B cell (primary cell): ENCODE data around the gene OSM. TPM values are rescaled to one million over a fixed set of nuclear protein-coding genes. Genes with fewer than 3 reads are reported as not detected.

Source experiments
- ATAC-seq: fragments of 200-7000 bp; cut with Tn5 transposase; one replicate; pipeline ENCODE4 v1.10.0; 2021; ENCODE audit warnings: low read depth, mild to moderate bottlenecking, moderate number of reproducible peaks, moderate library complexity
- CTCF ChIA-PET: fragments of 350-600 bp; sonication (Branson Sonifier 250); formaldehyde crosslinking; loops from one replicate; lab custom pipeline; 2021; ENCODE audit warnings: antibody characterized with exemption, inconsistent platforms; lab: Charles Lee
- POLR2A ChIA-PET: fragments of 350-600 bp; sonication (Branson Sonifier 250); formaldehyde crosslinking; loops from one replicate; lab custom pipeline; 2021; ENCODE audit warnings: antibody characterized with exemption; lab: Charles Lee
- DNase-seq: peaks from one replicate; pipeline ENCODE4 v3.0.0; 2013
- H2AFZ ChIP-seq: 2 replicates; pipeline ENCODE4 v1.6.1; 2012; ENCODE audit warnings: mild to moderate bottlenecking, low read depth, low read length; ENCODE audit not compliant: insufficient read depth, poor library complexity, severe bottlenecking
- H3K27ac ChIP-seq, 2 donors: 1 replicate in 1 of 2; 2 replicates in 1 of 2; pipeline ENCODE4 v1.5.1; 2012 to 2013; ENCODE audit warnings: low read length in 2 of 2, mild to moderate bottlenecking in 2 of 2, moderate library complexity in 1 of 2
- H3K27me3 ChIP-seq, 4 experiments: fragments of 200-600 bp in 1 of 4; sonication (generic) in 1 of 4; replicated peaks in 1 of 4; 1 replicate in 2 of 4; 2 replicates in 2 of 4; pipeline versions ENCODE4 v1.6.1 to v1.7.0; 2013 to 2016; ENCODE audit warnings: low read length in 3 of 4, mild to moderate bottlenecking in 2 of 4, mixed read lengths in 1 of 4, moderate library complexity in 1 of 4; ENCODE audit not compliant: insufficient read depth in 4 of 4, control insufficient read depth in 3 of 4; ENCODE audit errors: control extremely low read depth in 1 of 4
- H3K36me3 ChIP-seq, 2 experiments: replicated peaks in 1 of 2; 1 replicate in 1 of 2; 2 replicates in 1 of 2; pipeline versions ENCODE4 v1.6.1 to v1.7.1; 2013; ENCODE audit warnings: low read length in 1 of 2; ENCODE audit not compliant: insufficient read depth in 2 of 2, control insufficient read depth in 1 of 2; ENCODE audit errors: control extremely low read depth in 1 of 2, extremely low read depth in 1 of 2
- H3K4me1 ChIP-seq, 2 donors: fragments of 200-600 bp in 1 of 2; sonication (generic) in 1 of 2; 1 replicate in 1 of 2; 2 replicates in 1 of 2; pipeline versions ENCODE4 v1.5.1 to v1.6.1; 2013 to 2017; ENCODE audit warnings: low read length in 2 of 2; ENCODE audit not compliant: control insufficient read depth in 2 of 2, insufficient read depth in 2 of 2
- H3K4me2 ChIP-seq: replicated peaks from 2 replicates; pipeline ENCODE3; 2012; ENCODE audit warnings: mild to moderate bottlenecking, low read depth, low read length; ENCODE audit not compliant: poor library complexity, severe bottlenecking
- H3K4me3 ChIP-seq, 5 experiments: fragments of 200-600 bp in 1 of 5; sonication (generic) in 1 of 5; 1 replicate in 3 of 5; 2 replicates in 2 of 5; pipeline versions ENCODE4 v1.5.1 to v1.7.0; 2011 to 2016; ENCODE audit warnings: low read length in 4 of 5, mild to moderate bottlenecking in 4 of 5, low read depth in 2 of 5, control low read depth in 1 of 5, moderate library complexity in 1 of 5; ENCODE audit not compliant: insufficient read depth in 1 of 5; ENCODE audit errors: control extremely low read depth in 1 of 5, extremely low read depth in 1 of 5
- H3K79me2 ChIP-seq: fragments of 200-600 bp; sonication (generic); one replicate; pipeline ENCODE4 v1.6.0; 2016; ENCODE audit warnings: low read length; ENCODE audit not compliant: control insufficient read depth, insufficient read depth
- H3K9ac ChIP-seq: fragments of 200-600 bp; sonication (generic); 2 replicates; pipeline ENCODE4 v1.6.1; 2017; ENCODE audit warnings: mild to moderate bottlenecking, low read length, moderate library complexity
- H3K9me3 ChIP-seq, 3 donors: one replicate each; pipeline versions ENCODE4 v1.6.1 to v1.7.1; 2013; ENCODE audit warnings: low read length in 2 of 3; ENCODE audit not compliant: control insufficient read depth in 2 of 3, insufficient read depth in 1 of 3; ENCODE audit errors: control extremely low read depth in 1 of 3
- H4K20me1 ChIP-seq: 2 replicates; pipeline ENCODE4 v1.6.0; 2012; ENCODE audit warnings: mild to moderate bottlenecking, low read length; ENCODE audit not compliant: insufficient read depth, control insufficient read depth, poor library complexity, severe bottlenecking
- H3K27ac Mint-ChIP-seq: one replicate; pipeline ENCODE4 v1.8.0; 2021; ENCODE audit warnings: mixed read lengths
- H3K27me3 Mint-ChIP-seq: one replicate; pipeline ENCODE4 v1.8.0; 2021; ENCODE audit warnings: mixed read lengths
- H3K4me1 Mint-ChIP-seq: one replicate; pipeline ENCODE4 v1.8.0; 2021; ENCODE audit warnings: mixed read lengths
- H3K4me3 Mint-ChIP-seq: one replicate; pipeline ENCODE4 v1.8.0; 2021; ENCODE audit warnings: mixed read lengths
- H3K9me3 Mint-ChIP-seq: one replicate; pipeline ENCODE4 v1.8.0; 2022; ENCODE audit warnings: mixed read lengths; ENCODE audit not compliant: insufficient read depth
- CTCF ChIP-seq: fragments of 200-600 bp; IDR thresholded peaks from one replicate; pipeline ENCODE4 v1.8.0; 2022; ENCODE audit warnings: antibody characterized with exemption, mild to moderate bottlenecking
- EZH2 ChIP-seq: IDR thresholded peaks from 2 replicates; pipeline ENCODE4 v1.6.1; 2012; ENCODE audit warnings: borderline replicate concordance, low read depth, mild to moderate bottlenecking, moderate library complexity, low read length; ENCODE audit not compliant: insufficient read depth, poor library complexity, severe bottlenecking
- WGBS: methylation state at CpG from one replicate; pipeline ENCODE4 v1.1.5; 2013; ENCODE audit warnings: missing lambda C conversion rate; ENCODE audit not compliant: insufficient coverage; 5-methylcytosine and 5-hydroxymethylcytosine counted together
- intact Hi-C: fragments of 100-400 bp; cut with micrococcal nuclease; formaldehyde crosslinking; loops from one replicate; pipeline ENCODE4 v1.10.0; 2022
- polyA plus RNA-seq: library from polyadenylated mRNA; depleted of rRNA; stranded (reverse); fragments of >200 nt; gene quantifications from 2 replicates; pipeline ENCODE4 v1.2.3, GENCODE V29; 2012
- total RNA-seq, 2 donors: library from RNA; stranded (reverse); fragments of 120-200 nt in 1 of 2; gene quantifications; 1 replicate in 1 of 2; 2 replicates in 1 of 2; pipeline versions ENCODE4 v1.2.3 to v1.2.4, GENCODE V29; 2013 to 2022

The OSM gene
- total and polyA plus RNA-seq, 2 donors (not counting 1 experiment from before 2014, with no cell fraction given) = 1.8 to 12.5 TPM

GRCh38 chr22:30279932-30280331 lies 13.3 kb upstream of the OSM start:
- DNase-seq = no peak
- Histone ChIP-seq H3K9ac (no peak overlapping the region), H4K20me1 (no peaks in the 10 kb centered on the region), H3K27ac (no peak overlapping the region), H3K9me3 (no peaks in the 10 kb centered on the region), H3K4me3 (no peak overlapping the region), H3K4me1 (peaks cover 3 to 8% of the 10 kb centered on the region in 2 donors), H3K4me2 (no peak overlapping the region), H2AFZ (no peak overlapping the region), H3K27me3 (peaks cover 0 to 26% (median 1%) of the 10 kb centered on the region in 4 experiments), H3K36me3 (no peaks in the 10 kb centered on the region), H3K79me2 (no peaks in the 10 kb centered on the region)
- CTCF ChIA-PET = interaction anchor here (0.9 to 1.8 kb wide), 3 partner anchors 10 to 19 kb away, joined by 4 to 10 read pairs (median 5); no protein-coding TSS in a partner anchor
- no peak overlapping the region for H3K4me3 Mint-ChIP-seq
- no peaks in the 10 kb centered on the region for H3K9me3 Mint-ChIP-seq
- peaks cover 9% of the 10 kb centered on the region for H3K4me1 Mint-ChIP-seq
- intact Hi-C loops = no loop called here
- no peak for ATAC-seq
- H3K27ac Mint-ChIP-seq = no peak overlapping the region
- peaks cover 38% of the 10 kb centered on the region for H3K27me3 Mint-ChIP-seq
- WGBS = 100% methylated on average over 2 of the region's 5 CpGs
- POLR2A ChIA-PET = no interaction called here
- no peak for TF ChIP-seq EZH2
- TF ChIP-seq CTCF = no peak

GRCh38 chr22:30279046-30279788 lies 12.6 kb upstream of the OSM start:
- TF ChIP-seq CTCF (no peak), EZH2 (no peak)
- Histone ChIP-seq H3K79me2 (no peaks in the 10 kb centered on the region), H3K4me2 (no peak overlapping the region), H2AFZ (no peak overlapping the region), H3K4me1 (peaks cover 3 to 8% of the 10 kb centered on the region in 2 donors), H3K4me3 (no peak overlapping the region), H3K27ac (no peak overlapping the region), H4K20me1 (no peaks in the 10 kb centered on the region), H3K36me3 (no peaks in the 10 kb centered on the region), H3K9ac (no peak overlapping the region), H3K27me3 (peaks cover 0 to 26% (median 1%) of the 10 kb centered on the region in 4 experiments), H3K9me3 (no peaks in the 10 kb centered on the region)
- Mint-ChIP-seq H3K27me3 (peaks cover 38% of the 10 kb centered on the region), H3K27ac (no peak overlapping the region), H3K9me3 (no peaks in the 10 kb centered on the region), H3K4me3 (no peak overlapping the region), H3K4me1 (peaks cover 9% of the 10 kb centered on the region)
- DNase-seq (no peak), ATAC-seq (no peak)
- 70% methylated on average over 16 of the region's 16 CpGs for WGBS
- intact Hi-C loops = no loop called here
- POLR2A ChIA-PET = no interaction called here
- CTCF ChIA-PET = interaction anchor here (1.8 kb wide), 1 partner anchor 16 kb away, joined by 10 read pairs; no protein-coding TSS in a partner anchor
